ENCODE data around the gene CHD2. TPM values are rescaled to one million over a fixed set of nuclear protein-coding genes. Genes with fewer than 3 reads are reported as not detected.

Gene CHD2
- total RNA-seq, 6 donors from 2014 or later, result 102 to 500 (median 155) TPM

DNA sequence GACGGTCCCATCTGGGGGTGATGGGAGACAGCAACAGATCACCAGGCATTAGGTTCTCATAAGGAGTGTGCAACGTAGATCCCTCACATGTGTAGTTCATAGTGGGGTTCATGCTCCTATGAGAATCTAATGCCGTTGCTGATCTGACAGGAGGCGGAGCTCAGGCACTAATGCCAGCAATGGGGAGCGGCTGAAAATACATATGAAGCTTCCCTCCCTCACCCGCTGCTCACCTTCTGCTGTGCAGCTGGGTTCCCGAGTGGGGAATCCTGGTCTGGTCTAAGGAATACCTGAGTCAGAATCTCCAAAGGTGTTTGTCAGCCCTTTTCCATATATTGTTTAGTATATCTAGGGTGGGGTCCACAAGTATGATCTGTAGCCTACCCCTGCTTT, 52.3 kb downstream of the CHD2 start:
- no peak for DNase-seq
- Histone ChIP-seq H3K4me3 (no peak overlapping the region), H3K9me3 (peaks cover 20 to 27% (median 22%) of the 10 kb centered on the region in 4 donors), H3K27me3 (no peaks in the 10 kb centered on the region), H3K27ac (no peak overlapping the region), H3K4me1 (no peaks in the 10 kb centered on the region), H3K36me3 (peaks cover 68 to 99% (median 93%) of the 10 kb centered on the region in 4 donors)
- no peak for ATAC-seq (ENCODE audit: low FRiP score in 2 of 2)
- TF ChIP-seq POLR2AphosphoS5 (IDR thresholded peaks at IDR 0.05) (no peak), CTCF (IDR thresholded peaks at IDR 0.05) (no peak), POLR2A (IDR thresholded peaks at IDR 0.05) (no peak), EP300 (IDR thresholded peaks at IDR 0.05) (no peak)
- 93 to 97% methylated on average over 7 of the region's 7 CpGs for WGBS, 2 donors

- TF ChIP-seq POLR2A (IDR thresholded peaks at IDR 0.05), result no peak
- TF ChIP-seq EP300 (IDR thresholded peaks at IDR 0.05), result no peak
- TF ChIP-seq CTCF (IDR thresholded peaks at IDR 0.05), result no peak
- no peak for TF ChIP-seq POLR2AphosphoS5 (IDR thresholded peaks at IDR 0.05)
- peaks cover 16 to 18% (median 17%) of the 10 kb centered on the region in 4 donors for H3K9me3 ChIP-seq
- H3K4me3 ChIP-seq, result no peak overlapping the region
- H3K27me3 ChIP-seq, result no peaks in the 10 kb centered on the region
- H3K36me3 ChIP-seq, result peaks cover 58 to 98% (median 84%) of the 10 kb centered on the region in 4 donors
- H3K4me1 ChIP-seq, result no peaks in the 10 kb centered on the region
- 94% methylated on average over 2 of the region's 2 CpGs for WGBS, 2 donors
- H3K27ac ChIP-seq, result no peak overlapping the region
- DNase-seq, result no peak
- no peak for ATAC-seq (ENCODE audit: low FRiP score in 2 of 2)
Observed at GRCh38 chr15:92953566-92953965, 53.4 kb downstream of the CHD2 start.

- peaks cover 53 to 98% (median 79%) of the 10 kb centered on the region in 4 donors for H3K36me3 ChIP-seq
- no peaks in the 10 kb centered on the region for H3K4me1 ChIP-seq
- no peak overlapping the region for H3K27ac ChIP-seq
- H3K4me3 ChIP-seq, result no peak overlapping the region
- DNase-seq (no peak), ATAC-seq (ENCODE audit: low FRiP score in 2 of 2) (no peak)
- H3K9me3 ChIP-seq, result peaks cover 12 to 14% (median 13%) of the 10 kb centered on the region in 4 donors
- H3K27me3 ChIP-seq, result no peaks in the 10 kb centered on the region
- TF ChIP-seq POLR2AphosphoS5 (IDR thresholded peaks at IDR 0.05) (no peak), CTCF (IDR thresholded peaks at IDR 0.05) (no peak), POLR2A (IDR thresholded peaks at IDR 0.05) (no peak), EP300 (IDR thresholded peaks at IDR 0.05) (no peak)
- WGBS, 2 donors, result 93 to 96% methylated on average over 6 of the region's 6 CpGs
Observed at GRCh38 chr15:92954002-92954401, 53.9 kb downstream of the CHD2 start.

DNA sequence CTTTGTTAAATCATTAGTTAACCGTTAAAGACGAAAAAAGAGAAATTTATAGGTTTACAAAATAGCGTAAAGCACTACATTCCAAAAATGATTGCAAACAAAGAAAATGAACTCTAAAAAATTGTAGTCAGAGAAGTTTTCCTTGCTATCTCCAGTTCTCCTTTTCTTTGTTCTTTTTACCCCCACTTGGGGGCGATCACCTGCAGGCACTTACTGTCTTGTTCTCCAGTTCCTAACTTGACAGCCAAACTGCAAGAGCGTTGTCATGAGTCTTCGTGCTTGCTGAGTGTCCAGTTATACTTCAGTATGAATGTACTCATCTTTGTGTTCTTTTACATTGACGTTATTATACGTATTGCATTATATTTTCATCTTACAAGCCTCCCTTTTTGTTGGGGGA, 54.5 kb downstream of the CHD2 start:
- H3K9me3 ChIP-seq, result peaks cover 6 to 8% (median 7%) of the 10 kb centered on the region in 4 donors
- no peaks in the 10 kb centered on the region for H3K4me1 ChIP-seq
- H3K27ac ChIP-seq, result no peak overlapping the region
- no peak for TF ChIP-seq POLR2AphosphoS5 (IDR thresholded peaks at IDR 0.05)
- no peaks in the 10 kb centered on the region for H3K27me3 ChIP-seq
- H3K4me3 ChIP-seq, result no peak overlapping the region
- H3K36me3 ChIP-seq, result peaks cover 48 to 97% (median 76%) of the 10 kb centered on the region in 4 donors
- no peak for ATAC-seq (ENCODE audit: low FRiP score in 2 of 2)
- DNase-seq, result no peak
- WGBS, 2 donors, result 94 to 95% methylated on average over 8 of the region's 8 CpGs

- TF ChIP-seq CTCF (IDR thresholded peaks at IDR 0.05) (no peak), POLR2A (IDR thresholded peaks at IDR 0.05) (no peak), EP300 (IDR thresholded peaks at IDR 0.05) (no peak), POLR2AphosphoS5 (IDR thresholded peaks at IDR 0.05) (no peak)
- no peak for ATAC-seq (ENCODE audit: low FRiP score in 2 of 2)
- no peak overlapping the region for H3K4me3 ChIP-seq
- 97 to 98% methylated on average over 2 of the region's 2 CpGs for WGBS, 2 donors
- no peaks in the 10 kb centered on the region for H3K27me3 ChIP-seq
- no peaks in the 10 kb centered on the region for H3K9me3 ChIP-seq
- H3K36me3 ChIP-seq, result peaks cover 39 to 97% (median 71%) of the 10 kb centered on the region in 4 donors
- no peak overlapping the region for H3K27ac ChIP-seq
- no peak for DNase-seq
- no peaks in the 10 kb centered on the region for H3K4me1 ChIP-seq
Observed at GRCh38 chr15:92955706-92956105, 55.6 kb downstream of the CHD2 start.

All from upper lobe of left lung (tissue), 6 donors.